ENCODE data around the gene GTPBP8.
A peak's percentile ranks its signal among the peaks of the same experiment; 100 is the strongest.

Gene GTPBP8

GRCh38 chr3:113021471-113021870 is 30.7 kb downstream of the GTPBP8 start:
- no peak for TF ChIP-seq CTCF (IDR thresholded peaks at IDR 0.05; ENCODE audit: low read length)
- TF ChIP-seq EZH2 (IDR thresholded peaks at IDR 0.05; ENCODE audit: borderline replicate concordance, low read length) = no peak
- no peak overlapping the region for H3K4me3 ChIP-seq (ENCODE audit: low read depth, low read length, poor library complexity, severe bottlenecking)
- peaks cover 25% of the 10 kb centered on the region for H3K4me1 ChIP-seq (ENCODE audit: insufficient read depth, low read length, severe bottlenecking)
- H3K27ac ChIP-seq (ENCODE audit: low read depth, low read length, poor library complexity, severe bottlenecking) = no peak overlapping the region
- H3F3A ChIP-seq (ENCODE audit: insufficient read depth, low read length) = no peaks in the 10 kb centered on the region
- peaks cover 8% of the 10 kb centered on the region; the same call in 1 of the 2 replicates for H3K36me3 ChIP-seq (ENCODE audit: insufficient read depth, low read length)
- H2AFZ ChIP-seq (ENCODE audit: low read length) = no peak overlapping the region
- H4K20me1 ChIP-seq (ENCODE audit: insufficient read depth, low read length) = no peaks in the 10 kb centered on the region
- no peaks in the 10 kb centered on the region for H3K9me3 ChIP-seq (ENCODE audit: low read length)
- no peaks in the 10 kb centered on the region for H3K9me2 ChIP-seq (ENCODE audit: low read depth, low read length)
- H3K9ac ChIP-seq (ENCODE audit: low read length) = no peak overlapping the region
- H3K27me3 ChIP-seq (ENCODE audit: insufficient read depth, low read length) = no peaks in the 10 kb centered on the region
- H3K79me2 ChIP-seq (ENCODE audit: insufficient read depth, low read length) = peaks cover 25% of the 10 kb centered on the region
- H3K4me2 ChIP-seq (ENCODE audit: low read length) = no peak overlapping the region

- no peaks in the 10 kb centered on the region for H4K20me1 ChIP-seq (ENCODE audit: insufficient read depth, low read length)
Observed at GRCh38 chr3:113034011-113034410, 43.2 kb downstream of the GTPBP8 start.

GRCh38 chr3:113035387-113035982 is 44.7 kb downstream of the GTPBP8 start:
- H3K36me3 ChIP-seq (ENCODE audit: insufficient read depth, low read length) = no peaks in the 10 kb centered on the region

More at GRCh38 chr3:113034011-113034410, 43.2 kb downstream of the GTPBP8 start:
- Histone ChIP-seq H3K4me2 (ENCODE audit: low read length) (no peak overlapping the region), H3K27me3 (ENCODE audit: insufficient read depth, low read length) (0 out of 2 replicates have a peak, but pooled peaks cover 4% of the 10 kb centered on the region), H3K9me3 (ENCODE audit: low read length) (no peaks in the 10 kb centered on the region), H3K4me1 (ENCODE audit: insufficient read depth, low read length, severe bottlenecking) (no peaks in the 10 kb centered on the region), H3F3A (ENCODE audit: insufficient read depth, low read length) (no peaks in the 10 kb centered on the region), H3K36me3 (ENCODE audit: insufficient read depth, low read length) (no peaks in the 10 kb centered on the region), H3K79me2 (ENCODE audit: insufficient read depth, low read length) (no peaks in the 10 kb centered on the region), H2AFZ (ENCODE audit: low read length) (no peak overlapping the region), H3K9ac (ENCODE audit: low read length) (no peak overlapping the region), H3K4me3 (ENCODE audit: low read depth, low read length, poor library complexity, severe bottlenecking) (no peak overlapping the region), H3K27ac (ENCODE audit: low read depth, low read length, poor library complexity, severe bottlenecking) (no peak overlapping the region), H3K9me2 (ENCODE audit: low read depth, low read length) (no peaks in the 10 kb centered on the region)
- TF ChIP-seq CTCF (IDR thresholded peaks at IDR 0.05; ENCODE audit: low read length) (no peak), EZH2 (IDR thresholded peaks at IDR 0.05; ENCODE audit: borderline replicate concordance, low read length) (no peak)

More at GRCh38 chr3:113035387-113035982, 44.7 kb downstream of the GTPBP8 start:
- Histone ChIP-seq H3K27ac (ENCODE audit: low read depth, low read length, poor library complexity, severe bottlenecking) (no peak overlapping the region), H3K27me3 (ENCODE audit: insufficient read depth, low read length) (0 out of 2 replicates have a peak, but pooled peaks cover 4% of the 10 kb centered on the region), H3K79me2 (ENCODE audit: insufficient read depth, low read length) (no peaks in the 10 kb centered on the region), H3K4me1 (ENCODE audit: insufficient read depth, low read length, severe bottlenecking) (no peaks in the 10 kb centered on the region), H3K9ac (ENCODE audit: low read length) (no peak overlapping the region), H3K9me3 (ENCODE audit: low read length) (no peaks in the 10 kb centered on the region), H3F3A (ENCODE audit: insufficient read depth, low read length) (no peaks in the 10 kb centered on the region), H3K4me3 (ENCODE audit: low read depth, low read length, poor library complexity, severe bottlenecking) (no peak overlapping the region), H2AFZ (ENCODE audit: low read length) (no peak overlapping the region), H4K20me1 (ENCODE audit: insufficient read depth, low read length) (no peaks in the 10 kb centered on the region), H3K9me2 (ENCODE audit: low read depth, low read length) (no peaks in the 10 kb centered on the region), H3K4me2 (ENCODE audit: low read length) (no peak overlapping the region)
- TF ChIP-seq EZH2 (IDR thresholded peaks at IDR 0.05; ENCODE audit: borderline replicate concordance, low read length) (no peak), CTCF (IDR thresholded peaks at IDR 0.05; ENCODE audit: low read length) (peak; percentile 66)

Measured in OCI-LY1 (cell line).